Esophagus squamous epithelium (tissue), 4 donors: ENCODE measurements around the gene HELQ.

Source experiments
- CTCF ChIP-seq, 6 experiments: fragments of 450-650 bp in 4 of 6; fragments of 200-600 bp in 2 of 6; sonication (generic) in 2 of 6; IDR thresholded peaks; one replicate each; pipeline ENCODE4 v1.5.1; 2016 to 2019; ENCODE audit warnings: antibody characterized with exemption in 6 of 6, mild to moderate bottlenecking in 4 of 6, moderate library complexity in 4 of 6
- POLR2A ChIP-seq, 4 donors: fragments of 450-650 bp; IDR thresholded peaks; one replicate each; pipeline ENCODE4 v1.6.1; 2017; ENCODE audit warnings: antibody characterized with exemption in 4 of 4, mild to moderate bottlenecking in 4 of 4, moderate library complexity in 3 of 4

- TF ChIP-seq POLR2A (IDR thresholded peaks at IDR 0.05) (no peak), CTCF (IDR thresholded peaks at IDR 0.05) (no peak)
These were observed 48.4 kb upstream of the HELQ start for GRCh38 chr4:83503974-83504373.
